Umbilical cord (tissue), 2 donors: ENCODE data around the gene ZIC1. TPM values are rescaled to one million over a fixed set of nuclear protein-coding genes. Genes with fewer than 3 reads are reported as not detected.

Source experiments
- DNase-seq: peaks from one replicate; pipeline ENCODE4 v3.0.0-alpha.2; 2015; ENCODE audit warnings: low spot score
- total RNA-seq: library from RNA; depleted of rRNA; stranded (reverse); fragments of >200 nt; gene quantifications from one replicate; pipeline ENCODE4 v1.2.3, GENCODE V29; 2014; ENCODE audit warnings: low replicate concordance; ENCODE audit not compliant: insufficient read depth

ZIC1 gene
- total RNA-seq, 1 donor from 2014 or later, result 14.2 TPM

- DNase-seq, result no peak
Measured at GRCh38 chr3:147422601-147423536, 13.7 kb downstream of the ZIC1 start.

GRCh38 chr3:147423537-147423797 lies 14.3 kb downstream of the ZIC1 start:
- DNase-seq, result no peak

GRCh38 chr3:147423798-147424580 lies 14.8 kb downstream of the ZIC1 start:
- no peak for DNase-seq

GRCh38 chr3:147424581-147425387 lies 15.6 kb downstream of the ZIC1 start:
- DNase-seq, result no peak

DNA sequence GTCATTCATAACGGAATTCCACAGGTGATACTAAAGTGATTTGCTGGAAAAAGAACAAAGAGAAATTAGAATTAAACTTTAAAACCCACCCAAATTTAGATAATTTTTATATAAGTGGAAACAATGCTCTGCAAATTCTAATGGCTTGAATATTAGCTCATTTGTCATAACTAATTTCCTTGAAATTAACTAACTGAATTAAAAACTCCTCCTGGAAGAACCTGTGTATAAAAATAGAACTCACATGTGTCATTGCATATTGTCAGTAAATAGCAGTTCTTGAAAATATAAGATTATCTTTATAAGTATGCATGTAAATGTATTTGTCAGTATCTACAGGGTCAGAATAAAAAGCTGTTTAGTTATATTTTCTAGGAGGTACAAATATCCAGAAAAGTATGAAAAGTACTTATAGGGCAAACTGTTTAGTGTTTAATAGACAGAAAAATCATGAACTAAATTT lies 16.3 kb downstream of the ZIC1 start:
- DNase-seq, result no peak

DNA sequence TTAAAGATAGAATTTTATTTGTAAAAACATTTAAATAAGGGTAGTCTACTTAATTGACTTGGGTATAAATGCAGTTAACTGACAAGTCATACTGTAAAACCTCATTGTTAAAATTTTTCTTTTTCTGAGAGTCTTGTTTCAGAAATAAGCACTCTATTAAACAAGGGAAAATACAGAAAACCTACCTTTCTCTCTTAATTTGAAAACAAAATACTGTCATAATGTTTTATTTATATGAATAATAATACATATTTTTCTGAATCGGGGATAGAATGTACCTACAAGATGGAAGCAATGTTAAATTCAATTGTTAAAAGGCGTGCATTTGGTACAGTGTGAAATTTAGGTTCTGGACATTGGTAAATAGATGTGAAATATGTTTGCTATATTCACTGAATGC lies 17.8 kb downstream of the ZIC1 start:
- DNase-seq, result no peak

DNA sequence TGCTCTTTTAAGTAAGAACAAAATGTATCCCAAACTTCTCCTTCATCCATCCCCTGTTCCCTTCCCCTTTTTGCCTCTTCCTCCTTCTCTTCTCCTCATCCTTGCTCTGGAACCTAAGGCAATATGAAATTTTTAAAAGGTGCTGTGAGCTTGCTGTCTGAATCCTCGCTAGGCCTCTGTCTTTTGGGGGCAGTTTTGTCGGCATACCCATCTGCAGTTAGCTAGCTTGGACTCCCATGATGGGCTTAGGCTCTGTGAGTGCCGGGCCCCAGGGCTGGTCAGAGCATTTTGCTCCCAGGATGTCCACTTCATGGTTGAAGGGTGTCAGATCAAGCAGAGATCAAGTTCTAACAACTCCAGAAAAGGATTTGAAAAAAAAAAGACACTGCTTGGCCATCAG lies 18.6 kb downstream of the ZIC1 start:
- DNase-seq, result no peak

- no peak for DNase-seq
Measured at GRCh38 chr3:147428326-147428725, 19.2 kb downstream of the ZIC1 start.

- no peak for DNase-seq
Measured at GRCh38 chr3:147428754-147429153, 19.6 kb downstream of the ZIC1 start.

DNA sequence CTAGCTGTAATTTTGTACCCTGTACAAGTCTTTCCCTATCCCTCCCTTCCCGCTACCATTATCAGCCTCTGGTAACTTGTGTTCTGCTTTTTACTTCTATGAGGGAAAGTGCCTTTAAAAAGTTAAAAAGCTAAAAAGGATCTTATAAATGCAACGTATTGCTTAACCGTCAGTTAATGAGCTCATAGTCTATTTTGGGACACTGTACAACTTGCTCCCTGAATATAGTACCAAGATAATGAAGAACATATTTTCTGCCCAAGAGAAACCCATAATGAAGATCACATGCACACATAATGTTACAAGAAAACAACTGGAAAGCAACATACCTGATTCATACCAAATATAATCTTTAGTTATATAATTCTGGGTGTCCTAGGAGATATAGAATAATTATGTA lies 22.6 kb downstream of the ZIC1 start:
- no peak for DNase-seq

DNA sequence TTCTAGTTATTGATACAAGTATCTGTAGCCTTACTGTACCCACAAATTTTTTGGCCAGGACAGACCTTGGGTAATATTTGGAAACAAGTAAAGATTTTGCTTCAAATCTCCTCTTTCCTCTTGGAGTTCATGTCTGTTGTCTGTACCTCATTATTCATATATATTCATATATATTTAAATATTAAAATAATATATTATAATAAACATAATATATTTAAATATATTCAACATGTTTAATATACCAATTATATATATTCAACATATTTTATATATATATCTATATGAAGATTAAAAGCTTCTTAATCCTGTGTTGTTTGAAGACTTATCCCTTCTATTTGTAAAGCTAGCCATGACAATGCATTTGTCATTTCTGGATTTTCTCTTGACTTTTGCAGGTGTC lies 38.1 kb downstream of the ZIC1 start:
- no peak for DNase-seq

GRCh38 chr3:147449669-147450068 lies 40.5 kb downstream of the ZIC1 start:
- no peak for DNase-seq

GRCh38 chr3:147458995-147459704 lies 50.0 kb downstream of the ZIC1 start:
- no peak for DNase-seq

DNA sequence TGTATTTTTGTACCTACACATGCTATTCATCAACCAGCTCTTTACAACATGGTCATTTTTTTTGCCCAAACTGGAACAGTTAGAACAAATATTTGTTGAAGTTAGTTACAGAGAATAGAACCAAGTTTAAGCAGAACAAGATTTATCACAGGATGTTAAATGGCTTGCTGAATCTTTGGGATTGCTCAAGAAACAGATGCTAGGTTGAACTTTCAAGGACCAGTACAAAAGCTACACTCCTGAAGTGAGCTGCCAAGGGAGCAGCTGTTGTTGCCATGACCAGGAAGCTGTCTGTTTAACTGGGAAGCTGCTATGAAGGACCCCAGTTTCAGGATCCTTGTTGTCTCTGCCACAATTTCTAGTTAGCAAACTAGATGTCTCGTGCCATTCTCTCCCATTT lies 53.7 kb downstream of the ZIC1 start:
- DNase-seq, result no peak

Other genes starting within 250 kb of the ZIC1 start
- 3.1 TPM for gene ZIC4, start 2.8 kb upstream of the ZIC1 start, total RNA-seq